HG03103 (cell line): ENCODE measurements around the gene HNF1A.

Experiments used
- ATAC-seq: cut with Tn5 transposase; IDR thresholded peaks from one replicate; pipeline ENCODE4 v1.9.1; 2021; ENCODE audit warnings: low read depth; ENCODE audit not compliant: unreplicated experiment

Gene HNF1A

GRCh38 chr12:120984351-120984898 lies 6.1 kb downstream of the HNF1A start:
- ATAC-seq, result no peak

GRCh38 chr12:120988234-120988633 lies 9.9 kb downstream of the HNF1A start:
- no peak for ATAC-seq

GRCh38 chr12:120988658-120989057 lies 10.3 kb downstream of the HNF1A start:
- ATAC-seq, result no peak

- ATAC-seq, result no peak
These were observed 11.3 kb downstream of the HNF1A start for GRCh38 chr12:120989687-120990086.

- ATAC-seq, result no peak
These were observed 12.2 kb downstream of the HNF1A start for GRCh38 chr12:120990487-120991055.

- no peak for ATAC-seq
These were observed 13.6 kb downstream of the HNF1A start for GRCh38 chr12:120991965-120992364.

- ATAC-seq, result no peak
These were observed 14.6 kb downstream of the HNF1A start for GRCh38 chr12:120992989-120993388.

GRCh38 chr12:120993496-120993895 lies 15.2 kb downstream of the HNF1A start:
- ATAC-seq, result no peak

GRCh38 chr12:120994059-120994458 lies 15.7 kb downstream of the HNF1A start:
- no peak for ATAC-seq

- no peak for ATAC-seq
These were observed 16.4 kb downstream of the HNF1A start for GRCh38 chr12:120994589-120995337.

GRCh38 chr12:120996133-120996746 lies 17.9 kb downstream of the HNF1A start:
- no peak for ATAC-seq

- ATAC-seq, result no peak
These were observed 19.1 kb downstream of the HNF1A start for GRCh38 chr12:120997448-120997847.

GRCh38 chr12:120998435-120998834 lies 20.1 kb downstream of the HNF1A start:
- no peak for ATAC-seq

- ATAC-seq, result no peak
These were observed 21.1 kb downstream of the HNF1A start for GRCh38 chr12:120999191-121000120.

- no peak for ATAC-seq
These were observed 22.2 kb downstream of the HNF1A start for GRCh38 chr12:121000530-121000929.

- no peak for ATAC-seq
These were observed 22.7 kb downstream of the HNF1A start for GRCh38 chr12:121001060-121001459.

GRCh38 chr12:121001841-121002483 lies 23.6 kb downstream of the HNF1A start:
- ATAC-seq, result no peak

GRCh38 chr12:121003650-121004049 lies 25.3 kb downstream of the HNF1A start:
- no peak for ATAC-seq

GRCh38 chr12:121004253-121004815 lies 26.0 kb downstream of the HNF1A start:
- no peak for ATAC-seq

- ATAC-seq, result no peak
These were observed 27.0 kb downstream of the HNF1A start for GRCh38 chr12:121005346-121005815.
